NB4 (cell line): Measurements from ENCODE around the gene GATAD2B.

ENCODE experiments used
- MAX ChIP-seq: IDR thresholded peaks from 2 replicates; pipeline ENCODE4 v1.6.1; 2011; ENCODE audit warnings: low read depth, low read length
- MYC ChIP-seq: IDR thresholded peaks from 2 replicates; pipeline ENCODE4 v1.6.1; 2011; ENCODE audit warnings: low read depth, low read length
- POLR2A ChIP-seq: IDR thresholded peaks from 2 replicates; pipeline ENCODE4 v1.6.1; 2011; ENCODE audit warnings: mild to moderate bottlenecking; ENCODE audit not compliant: insufficient read length; ENCODE audit errors: extremely low read depth
- TF ChIP-seq, protein P1 (sequence below): IDR thresholded peaks from one replicate; pipeline ENCODE4 v1.5.1; 2012; ENCODE audit warnings: low read depth, low read length

GRCh38 chr1:153929981-153930948 is 7.5 kb upstream of the GATAD2B start:
- TF ChIP-seq, protein P1, sequence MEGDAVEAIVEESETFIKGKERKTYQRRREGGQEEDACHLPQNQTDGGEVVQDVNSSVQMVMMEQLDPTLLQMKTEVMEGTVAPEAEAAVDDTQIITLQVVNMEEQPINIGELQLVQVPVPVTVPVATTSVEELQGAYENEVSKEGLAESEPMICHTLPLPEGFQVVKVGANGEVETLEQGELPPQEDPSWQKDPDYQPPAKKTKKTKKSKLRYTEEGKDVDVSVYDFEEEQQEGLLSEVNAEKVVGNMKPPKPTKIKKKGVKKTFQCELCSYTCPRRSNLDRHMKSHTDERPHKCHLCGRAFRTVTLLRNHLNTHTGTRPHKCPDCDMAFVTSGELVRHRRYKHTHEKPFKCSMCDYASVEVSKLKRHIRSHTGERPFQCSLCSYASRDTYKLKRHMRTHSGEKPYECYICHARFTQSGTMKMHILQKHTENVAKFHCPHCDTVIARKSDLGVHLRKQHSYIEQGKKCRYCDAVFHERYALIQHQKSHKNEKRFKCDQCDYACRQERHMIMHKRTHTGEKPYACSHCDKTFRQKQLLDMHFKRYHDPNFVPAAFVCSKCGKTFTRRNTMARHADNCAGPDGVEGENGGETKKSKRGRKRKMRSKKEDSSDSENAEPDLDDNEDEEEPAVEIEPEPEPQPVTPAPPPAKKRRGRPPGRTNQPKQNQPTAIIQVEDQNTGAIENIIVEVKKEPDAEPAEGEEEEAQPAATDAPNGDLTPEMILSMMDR = no peak
- TF ChIP-seq POLR2A (no peak), MAX (no peak), MYC (no peak)
